Activated naive CD8-positive, alpha-beta T cell treated with anti-CD3 and anti-CD28 coated beads, Interleukin-2, amount 10 ng/mL, durations not matched to agents 7 days and 5 days (primary cell): ENCODE measurements around the gene S1PR4. TPM values are rescaled to one million over a fixed set of nuclear protein-coding genes. Genes with fewer than 3 reads are reported as not detected.
A peak's percentile ranks its signal among the peaks of the same experiment; 100 is the strongest.

Source experiments
- ATAC-seq: fragments of 150-1000 bp; cut with Tn5 transposase; one replicate; pipeline ENCODE4 v1.10.0; 2021; ENCODE audit warnings: low read depth, moderate library complexity
- POLR2A ChIA-PET: fragments of 350-600 bp; sonication (Branson Sonifier 250); formaldehyde crosslinking; loops from one replicate; lab custom pipeline; 2021; ENCODE audit warnings: antibody characterized with exemption; lab: Charles Lee
- DNase-seq: peaks from one replicate; pipeline ENCODE4 v3.0.0; 2021
- H3K27ac Mint-ChIP-seq: one replicate; pipeline ENCODE4 v1.8.0; 2022; ENCODE audit warnings: mild to moderate bottlenecking, mixed read lengths
- H3K27me3 Mint-ChIP-seq: one replicate; pipeline ENCODE4 v1.8.0; 2022; ENCODE audit warnings: mild to moderate bottlenecking, moderate library complexity, mixed read lengths
- H3K36me3 Mint-ChIP-seq: one replicate; pipeline ENCODE4 v1.8.0; 2021; ENCODE audit warnings: mild to moderate bottlenecking, mixed read lengths
- H3K4me1 Mint-ChIP-seq: one replicate; pipeline ENCODE4 v1.8.0; 2021; ENCODE audit warnings: mixed read lengths
- H3K4me3 Mint-ChIP-seq: one replicate; pipeline ENCODE4 v1.8.0; 2022; ENCODE audit warnings: mild to moderate bottlenecking, moderate library complexity, mixed read lengths
- H3K9me3 Mint-ChIP-seq: one replicate; pipeline ENCODE4 v1.8.0; 2021; ENCODE audit warnings: mixed read lengths
- total RNA-seq, 2 experiments: library from RNA; stranded (reverse); gene quantifications; one replicate each; pipeline ENCODE4 v1.2.3, GENCODE V29; 2021

Gene S1PR4
- total RNA-seq, 2 experiments from 2014 or later = 133 to 134 TPM

GRCh38 chr19:3176715-3177501 is 1.7 kb upstream of the S1PR4 start:
- Mint-ChIP-seq H3K27ac (peak overlapping the region; percentile 98), H3K36me3 (peaks cover 19% of the 10 kb centered on the region), H3K4me3 (peak overlapping the region; percentile 83), H3K4me1 (peaks cover 14% of the 10 kb centered on the region), H3K27me3 (no peaks in the 10 kb centered on the region), H3K9me3 (no peaks in the 10 kb centered on the region)
- ATAC-seq = peak; percentile 48
- DNase-seq = peak; percentile 73
- POLR2A ChIA-PET = interaction anchor here (0.7 to 1.6 kb wide), 6 partner anchors 10 to 556 kb away, joined by 3 to 8 read pairs (median 4); partner anchors contain the start of gene NCLN

- peak; percentile 60 for DNase-seq
- Mint-ChIP-seq H3K27ac (peak overlapping the region; percentile 99), H3K4me3 (peak overlapping the region; percentile 100), H3K4me1 (peaks cover 26% of the 10 kb centered on the region), H3K27me3 (no peaks in the 10 kb centered on the region), H3K9me3 (no peaks in the 10 kb centered on the region), H3K36me3 (peaks cover 27% of the 10 kb centered on the region)
- peak; percentile 6 for ATAC-seq
- POLR2A ChIA-PET = interaction anchor here (0.9 to 1.4 kb wide), 6 partner anchors 10 to 1910 kb away, joined by 3 to 4 read pairs (median 3); partner anchors contain the start of genes GNA15 and TLE5
These were observed 587 bp downstream of the S1PR4 start for GRCh38 chr19:3178973-3179738.

GRCh38 chr19:3179739-3180293 is 1.2 kb downstream of the S1PR4 start:
- Mint-ChIP-seq H3K36me3 (peaks cover 33% of the 10 kb centered on the region), H3K4me1 (peaks cover 33% of the 10 kb centered on the region), H3K27me3 (no peaks in the 10 kb centered on the region), H3K4me3 (peak overlapping the region; percentile 100), H3K27ac (peak overlapping the region; percentile 99), H3K9me3 (no peaks in the 10 kb centered on the region)
- ATAC-seq (peak; percentile 7), DNase-seq (peak; percentile 65)
- POLR2A ChIA-PET = interaction anchor here (1.0 to 1.4 kb wide), 5 partner anchors 9 to 1911 kb away, joined by 3 to 4 read pairs (median 3); partner anchors contain the start of genes GNA15 and TLE5

GRCh38 chr19:3183721-3184641 is 5.4 kb downstream of the S1PR4 start:
- Mint-ChIP-seq H3K4me3 (peak overlapping the region; percentile 92), H3K27me3 (no peaks in the 10 kb centered on the region), H3K36me3 (peaks cover 37% of the 10 kb centered on the region), H3K4me1 (peaks cover 44% of the 10 kb centered on the region), H3K9me3 (no peaks in the 10 kb centered on the region), H3K27ac (peak overlapping the region; percentile 78)
- POLR2A ChIA-PET = interaction anchor here (0.7 to 1.1 kb wide), 3 partner anchors 92 to 918 kb away, joined by 3 to 7 read pairs (median 5); no protein-coding TSS in a partner anchor
- ATAC-seq (no peak), DNase-seq (no peak)

- H3K27me3 Mint-ChIP-seq = no peaks in the 10 kb centered on the region
- DNase-seq (peak; percentile 73), ATAC-seq (peak; percentile 28)
- H3K36me3 Mint-ChIP-seq = peaks cover 31% of the 10 kb centered on the region
- no peaks in the 10 kb centered on the region for H3K9me3 Mint-ChIP-seq
- POLR2A ChIA-PET = interaction anchor here (1.0 to 1.4 kb wide), 3 partner anchors 91 to 149 kb away, joined by 3 to 4 read pairs (median 3); no protein-coding TSS in a partner anchor
- peak overlapping the region; percentile 93 for H3K27ac Mint-ChIP-seq
- peaks cover 45% of the 10 kb centered on the region for H3K4me1 Mint-ChIP-seq
- peak overlapping the region; percentile 92 for H3K4me3 Mint-ChIP-seq
These were observed 6.4 kb downstream of the S1PR4 start for GRCh38 chr19:3184847-3185460.

- Mint-ChIP-seq H3K4me1 (peaks cover 44% of the 10 kb centered on the region), H3K4me3 (peak within 1 kb of the TSS; percentile 92), H3K27me3 (no peaks in the 10 kb centered on the region), H3K36me3 (peaks cover 26% of the 10 kb centered on the region), H3K9me3 (no peaks in the 10 kb centered on the region), H3K27ac (peak within 1 kb of the TSS; percentile 93)
- POLR2A ChIA-PET = interaction anchor here (0.6 to 2.0 kb wide), 5 partner anchors 8 to 150 kb away, joined by 3 to 8 read pairs (median 4); no protein-coding TSS in a partner anchor
- ATAC-seq (peak; percentile 74), DNase-seq (peak; percentile 97)
These were observed 7.0 kb downstream of the S1PR4 start, which contains the start of gene NCLN for GRCh38 chr19:3185461-3186159. Gene NCLN, plus strand, starts transcription at chr19:3185930. Its CDS starts 101 bp downstream, at chr19:3186031.

- ATAC-seq = peak; percentile 3
- H3K4me1 Mint-ChIP-seq = peaks cover 46% of the 10 kb centered on the region
- peaks cover 20% of the 10 kb centered on the region for H3K36me3 Mint-ChIP-seq
These were observed 7.7 kb downstream of the S1PR4 start for GRCh38 chr19:3186160-3186688.

GRCh38 chr19:3186891-3187661 is 8.5 kb downstream of the S1PR4 start:
- peaks cover 19% of the 10 kb centered on the region for H3K36me3 Mint-ChIP-seq
- H3K27ac Mint-ChIP-seq = peak overlapping the region; percentile 77
- H3K4me1 Mint-ChIP-seq = peaks cover 46% of the 10 kb centered on the region
- H3K9me3 Mint-ChIP-seq = no peaks in the 10 kb centered on the region
- H3K4me3 Mint-ChIP-seq = peak overlapping the region; percentile 92
- ATAC-seq = no peak
- H3K27me3 Mint-ChIP-seq = no peaks in the 10 kb centered on the region
- POLR2A ChIA-PET = interaction anchor here (0.6 to 2.0 kb wide), 4 partner anchors 10 to 208 kb away, joined by 3 to 8 read pairs (median 4); no protein-coding TSS in a partner anchor
- DNase-seq = no peak

More at GRCh38 chr19:3186160-3186688, 7.7 kb downstream of the S1PR4 start:
- Mint-ChIP-seq H3K27me3 (no peaks in the 10 kb centered on the region), H3K27ac (peak overlapping the region; percentile 77), H3K4me3 (peak overlapping the region; percentile 92), H3K9me3 (no peaks in the 10 kb centered on the region)
- DNase-seq = no peak
- POLR2A ChIA-PET = interaction anchor here (0.6 to 2.0 kb wide), 5 partner anchors 9 to 125 kb away, joined by 3 to 8 read pairs (median 3); no protein-coding TSS in a partner anchor

GRCh38 chr19:3187662-3188511 is 9.3 kb downstream of the S1PR4 start:
- ATAC-seq (no peak), DNase-seq (no peak)
- Mint-ChIP-seq H3K9me3 (no peaks in the 10 kb centered on the region), H3K27me3 (no peaks in the 10 kb centered on the region), H3K27ac (peak overlapping the region; percentile 72), H3K4me1 (peaks cover 43% of the 10 kb centered on the region), H3K36me3 (peaks cover 17% of the 10 kb centered on the region), H3K4me3 (peak overlapping the region; percentile 92)
- POLR2A ChIA-PET = interaction anchor here (0.6 to 2.0 kb wide), 2 partner anchors 11 to 208 kb away, joined by 3 to 8 read pairs; no protein-coding TSS in a partner anchor
